H9 (cell line): ENCODE measurements around the gene DMD. TPM values are rescaled to one million over a fixed set of nuclear protein-coding genes. Genes with fewer than 3 reads are reported as not detected.

Experiments
- DNase-seq: peaks from one replicate; pipeline ENCODE4 v3.0.0-alpha.2; 2017
- H2AFZ ChIP-seq: one replicate; pipeline ENCODE4 v1.6.1; 2013; ENCODE audit warnings: mild to moderate bottlenecking, low read length, control low read depth, moderate library complexity
- H2AK5ac ChIP-seq: 2 replicates; pipeline ENCODE4 v1.6.1; 2013; ENCODE audit warnings: low read length, control low read depth, mixed read lengths; ENCODE audit not compliant: insufficient read length
- H2BK120ac ChIP-seq: one replicate; pipeline ENCODE4 v1.6.1; 2013; ENCODE audit warnings: low read depth, mild to moderate bottlenecking, low read length, control low read depth, inconsistent platforms; ENCODE audit not compliant: poor library complexity, severe bottlenecking
- H2BK12ac ChIP-seq: 2 replicates; pipeline ENCODE4 v1.6.1; 2013; ENCODE audit warnings: low read length, control low read depth, mixed read lengths, low read depth; ENCODE audit not compliant: insufficient read length
- H2BK15ac ChIP-seq: 2 replicates; pipeline ENCODE4 v1.6.1; 2013; ENCODE audit warnings: low read depth, low read length, control low read depth
- H2BK20ac ChIP-seq: one replicate; pipeline ENCODE4 v1.6.1; 2013; ENCODE audit warnings: low read depth, mild to moderate bottlenecking, low read length, control low read depth, inconsistent platforms; ENCODE audit not compliant: poor library complexity, severe bottlenecking
- H2BK5ac ChIP-seq: 2 replicates; pipeline ENCODE4 v1.6.1; 2013; ENCODE audit warnings: low read length, control low read depth, mixed read lengths; ENCODE audit not compliant: insufficient read length
- H3K14ac ChIP-seq: 2 replicates; pipeline ENCODE4 v1.6.1; 2013; ENCODE audit warnings: low read length, control low read depth; ENCODE audit not compliant: insufficient read depth
- H3K18ac ChIP-seq: 2 replicates; pipeline ENCODE4 v1.6.1; 2013; ENCODE audit warnings: low read depth, mild to moderate bottlenecking, mixed read lengths, low read length, control low read depth; ENCODE audit not compliant: insufficient read length
- H3K23ac ChIP-seq: 2 replicates; pipeline ENCODE4 v1.6.1; 2013; ENCODE audit warnings: low read length, control low read depth, mixed read lengths, low read depth; ENCODE audit not compliant: insufficient read length
- H3K23me2 ChIP-seq: 2 replicates; pipeline ENCODE4 v1.6.1; 2013; ENCODE audit warnings: low read depth, mild to moderate bottlenecking, mixed read lengths, low read length, control low read depth; ENCODE audit not compliant: insufficient read length, poor library complexity, severe bottlenecking
- H3K27ac ChIP-seq: 2 replicates; pipeline ENCODE4 v1.5.1; 2013; ENCODE audit warnings: low read length, control low read depth, mixed read lengths, low read depth; ENCODE audit not compliant: insufficient read length
- H3K27me3 ChIP-seq: 2 replicates; pipeline ENCODE4 v1.6.1; 2013; ENCODE audit warnings: low read length, control low read depth, inconsistent platforms; ENCODE audit not compliant: insufficient read depth
- H3K4ac ChIP-seq: 2 replicates; pipeline ENCODE4 v1.6.1; 2013; ENCODE audit warnings: low read depth, mild to moderate bottlenecking, control low read depth, inconsistent platforms, low read length, moderate library complexity
- H3K4me1 ChIP-seq: 2 replicates; pipeline ENCODE4 v1.6.1; 2013; ENCODE audit warnings: low read length, control low read depth, inconsistent platforms; ENCODE audit not compliant: insufficient read depth
- H3K4me2 ChIP-seq: 2 replicates; pipeline ENCODE4 v1.6.1; 2013; ENCODE audit warnings: low read length, control low read depth, mixed read lengths; ENCODE audit not compliant: insufficient read length, insufficient read depth
- H3K56ac ChIP-seq: 2 replicates; pipeline ENCODE4 v1.6.1; 2013; ENCODE audit warnings: low read depth, mild to moderate bottlenecking, mixed read lengths, low read length, control low read depth; ENCODE audit not compliant: insufficient read length
- H3K79me1 ChIP-seq: 2 replicates; pipeline ENCODE4 v1.6.1; 2013; ENCODE audit warnings: low read depth, mild to moderate bottlenecking, moderate library complexity, low read length, control low read depth, inconsistent platforms; ENCODE audit not compliant: insufficient read depth, poor library complexity, severe bottlenecking
- H3K79me2 ChIP-seq: 2 replicates; pipeline ENCODE4 v1.6.1; 2013; ENCODE audit warnings: low read length, control low read depth, inconsistent platforms; ENCODE audit not compliant: insufficient read depth
- H3K9ac ChIP-seq: 2 replicates; pipeline ENCODE4 v1.6.1; 2013; ENCODE audit warnings: low read length, control low read depth, mixed read lengths; ENCODE audit not compliant: insufficient read length; ENCODE audit errors: extremely low read depth
- H3K9me3 ChIP-seq: one replicate; pipeline ENCODE4 v1.6.1; 2013; ENCODE audit warnings: low read depth, low read length, inconsistent platforms; ENCODE audit not compliant: control insufficient read depth
- H3T11ph ChIP-seq: one replicate; pipeline ENCODE4 v1.6.1; 2013; ENCODE audit warnings: mild to moderate bottlenecking, low read length, control low read depth, inconsistent platforms
- H4K20me1 ChIP-seq: one replicate; pipeline ENCODE4 v1.6.1; 2013; ENCODE audit not compliant: control insufficient read depth, insufficient read length, insufficient read depth
- H4K5ac ChIP-seq: 2 replicates; pipeline ENCODE4 v1.6.1; 2013; ENCODE audit warnings: low read depth, mild to moderate bottlenecking, mixed read lengths, low read length, control low read depth; ENCODE audit not compliant: insufficient read length
- H4K8ac ChIP-seq: replicated peaks from 2 replicates; pipeline ENCODE4 v1.6.1; 2013; ENCODE audit warnings: low read length, control low read depth, mixed read lengths, low read depth; ENCODE audit not compliant: insufficient read length
- H4K91ac ChIP-seq: 2 replicates; pipeline ENCODE4 v1.6.1; 2013; ENCODE audit warnings: low read depth, mild to moderate bottlenecking, moderate library complexity, mixed read lengths, low read length, control low read depth; ENCODE audit not compliant: insufficient read length
- H3K27ac Mint-ChIP-seq, 3 experiments: 2 replicates in 2 of 3; 3 replicates in 1 of 3; pipeline ENCODE4 v1.8.0; 2020 to 2021; ENCODE audit warnings: mixed read lengths in 3 of 3, mild to moderate bottlenecking in 1 of 3, moderate library complexity in 1 of 3
- H3K27me3 Mint-ChIP-seq: 2 replicates; pipeline ENCODE4 v1.8.0; 2021; ENCODE audit warnings: low read depth, mild to moderate bottlenecking, moderate library complexity, mixed read lengths
- H3K36me3 Mint-ChIP-seq, 3 experiments: 2 replicates in 2 of 3; 3 replicates in 1 of 3; pipeline ENCODE4 v1.8.0; 2020 to 2021; ENCODE audit warnings: low read depth in 3 of 3, mixed read lengths in 3 of 3; ENCODE audit not compliant: insufficient read depth in 1 of 3
- H3K4me1 Mint-ChIP-seq, 2 experiments: 2 replicates each; pipeline ENCODE4 v1.8.0; 2020; ENCODE audit warnings: mixed read lengths in 2 of 2
- H3K4me3 Mint-ChIP-seq, 2 experiments: 2 replicates in 1 of 2; 3 replicates in 1 of 2; pipeline ENCODE4 v1.8.0; 2020 to 2021; ENCODE audit warnings: mild to moderate bottlenecking in 2 of 2, mixed read lengths in 2 of 2, moderate library complexity in 1 of 2
- H3K9me3 Mint-ChIP-seq, 2 experiments: 2 replicates in 1 of 2; 3 replicates in 1 of 2; pipeline ENCODE4 v1.8.0; 2020; ENCODE audit warnings: mild to moderate bottlenecking in 2 of 2, mixed read lengths in 2 of 2, moderate library complexity in 1 of 2
- CTCF ChIP-seq: fragments of 200-600 bp; sonication (generic); conservative IDR thresholded peaks from 3 replicates; pipeline ENCODE4 v1.8.0; 2021; ENCODE audit warnings: antibody characterized with exemption, mild to moderate bottlenecking
- WGBS: extraction: QIAGEN DNeasy Blood & Tissue Kit; methylation state at CpG from one replicate; pipeline ENCODE4 v1.1.7; 2013; ENCODE audit warnings: missing lambda C conversion rate, low lambda C conversion rate, mixed read lengths; ENCODE audit not compliant: insufficient read length; ENCODE audit errors: extremely low coverage; 5-methylcytosine and 5-hydroxymethylcytosine counted together
- total RNA-seq: library from RNA; stranded (reverse); gene quantifications from 2 replicates; pipeline ENCODE4 v1.2.1, GENCODE V29; 2021

DMD gene
- total RNA-seq, 1 experiment from 2014 or later = 3.8 TPM

- no peaks in the 10 kb centered on the region for H3K9me3 ChIP-seq
- H4K91ac ChIP-seq = no peak overlapping the region
- H3K18ac ChIP-seq = no peak overlapping the region
- no peak overlapping the region for H3K14ac ChIP-seq
- no peaks in the 10 kb centered on the region for H4K20me1 ChIP-seq
- H3K23me2 ChIP-seq = no peaks in the 10 kb centered on the region
- H2BK5ac ChIP-seq = no peak overlapping the region
- no peak overlapping the region for H4K5ac ChIP-seq
- no peak overlapping the region for H2BK15ac ChIP-seq
- Mint-ChIP-seq H3K4me1 (peaks cover 0 to 4% of the 10 kb centered on the region in 2 experiments; a peak in 1 of 4 replicates), H3K4me3 (no peak overlapping the region), H3K27ac (peak overlapping the region in 1 of 3 experiments; percentile 54; a peak in 1 of 7 replicates), H3K27me3 (no peaks in the 10 kb centered on the region; the same call in 1 of the 2 replicates), H3K36me3 (peaks cover 5 to 8% (median 6%) of the 10 kb centered on the region in 3 experiments; a peak in 3 of 7 replicates), H3K9me3 (peaks cover 69 to 83% of the 10 kb centered on the region in 2 experiments)
- no peak overlapping the region for H3T11ph ChIP-seq
- H3K23ac ChIP-seq = no peak overlapping the region
- H3K4me2 ChIP-seq = no peak overlapping the region
- no peak overlapping the region for H3K56ac ChIP-seq
- no peak overlapping the region for H3K27ac ChIP-seq
- no peaks in the 10 kb centered on the region for H3K79me1 ChIP-seq
- no peak overlapping the region for H2AK5ac ChIP-seq
- H3K9ac ChIP-seq = no peak overlapping the region
- H3K4me1 ChIP-seq = no peaks in the 10 kb centered on the region
- no CpG with 5 or more reads among the region's 4 CpGs for WGBS
- no peak overlapping the region for H4K8ac ChIP-seq
- no peak overlapping the region for H2BK120ac ChIP-seq
- no peak overlapping the region for H3K4ac ChIP-seq
- no peak for TF ChIP-seq CTCF
- H2AFZ ChIP-seq = no peak overlapping the region
- no peak for DNase-seq
- H3K79me2 ChIP-seq = no peaks in the 10 kb centered on the region
- no peaks in the 10 kb centered on the region for H3K27me3 ChIP-seq
- H2BK12ac ChIP-seq = no peak overlapping the region
- H2BK20ac ChIP-seq = no peak overlapping the region
These were observed 1411.1 kb downstream of the DMD start for GRCh38 chrX:31800219-31800618.
